Endothelial cell (in vitro differentiated cells): ENCODE results near the gene SYCP3. TPM values are rescaled to one million over a fixed set of nuclear protein-coding genes. Genes with fewer than 3 reads are reported as not detected.

Experiments used
- DNase-seq: peaks from one replicate; pipeline ENCODE4 v3.0.0; 2021; ENCODE audit warnings: low spot score
- H3K27ac Mint-ChIP-seq: one replicate; pipeline ENCODE4 v1.8.0; 2021; ENCODE audit warnings: mixed read lengths, inconsistent platforms; ENCODE audit not compliant: unreplicated experiment
- H3K27me3 Mint-ChIP-seq: one replicate; pipeline ENCODE4 v1.8.0; 2021; ENCODE audit warnings: mild to moderate bottlenecking, moderate library complexity, mixed read lengths, inconsistent platforms; ENCODE audit not compliant: unreplicated experiment
- H3K36me3 Mint-ChIP-seq: one replicate; pipeline ENCODE4 v1.8.0; 2021; ENCODE audit warnings: mild to moderate bottlenecking, low read depth, mixed read lengths, inconsistent platforms; ENCODE audit not compliant: unreplicated experiment
- H3K4me1 Mint-ChIP-seq: one replicate; pipeline ENCODE4 v1.8.0; 2021; ENCODE audit warnings: mild to moderate bottlenecking, mixed read lengths, inconsistent platforms; ENCODE audit not compliant: unreplicated experiment
- H3K4me3 Mint-ChIP-seq: one replicate; pipeline ENCODE4 v1.8.0; 2021; ENCODE audit warnings: mild to moderate bottlenecking, mixed read lengths, inconsistent platforms; ENCODE audit not compliant: unreplicated experiment
- H3K9me3 Mint-ChIP-seq: one replicate; pipeline ENCODE4 v1.8.0; 2021; ENCODE audit warnings: mixed read lengths, inconsistent platforms; ENCODE audit not compliant: unreplicated experiment
- total RNA-seq: library from RNA; stranded (reverse); fragmentation: NEBNext Ultra II Directional; extraction: Animal tissue kit (Norgen Biotek cat#: 25700); gene quantifications from one replicate; pipeline ENCODE4 v1.2.1, GENCODE V29; 2021; ENCODE audit not compliant: unreplicated experiment
- TF ChIP-seq, protein P1 (sequence below): fragments of 200-600 bp; sonication (generic); IDR thresholded peaks from one replicate; pipeline ENCODE4 v1.5.0; 2021; ENCODE audit warnings: antibody characterized with exemption; ENCODE audit not compliant: unreplicated experiment

SYCP3 gene
- total RNA-seq, 1 donor from 2014 or later, result not detected

DNA sequence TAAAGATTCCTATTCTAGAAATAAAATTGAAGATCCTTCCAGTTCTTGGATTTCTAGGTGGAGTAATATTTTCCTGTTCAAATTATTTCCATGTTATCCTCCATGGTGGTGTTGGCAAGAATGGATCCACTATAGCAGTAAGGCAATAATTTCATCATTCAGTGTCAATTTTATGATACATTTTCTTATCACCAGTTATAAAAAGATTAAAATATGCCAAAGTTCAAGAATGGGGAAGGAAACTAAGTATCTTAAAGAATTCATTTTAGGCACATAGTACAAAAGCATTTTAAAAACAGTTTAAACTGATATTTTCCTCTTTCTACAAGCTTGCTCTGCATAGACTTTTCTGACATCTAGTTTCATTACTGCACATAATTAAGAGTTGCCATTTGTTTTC, 19.1 kb downstream of the SYCP3 start:
- Mint-ChIP-seq H3K9me3 (no peaks in the 10 kb centered on the region), H3K27me3 (no peaks in the 10 kb centered on the region), H3K4me3 (no peak overlapping the region), H3K36me3 (no peaks in the 10 kb centered on the region), H3K27ac (no peak overlapping the region), H3K4me1 (no peaks in the 10 kb centered on the region)
- DNase-seq, result no peak
- TF ChIP-seq, protein P1, sequence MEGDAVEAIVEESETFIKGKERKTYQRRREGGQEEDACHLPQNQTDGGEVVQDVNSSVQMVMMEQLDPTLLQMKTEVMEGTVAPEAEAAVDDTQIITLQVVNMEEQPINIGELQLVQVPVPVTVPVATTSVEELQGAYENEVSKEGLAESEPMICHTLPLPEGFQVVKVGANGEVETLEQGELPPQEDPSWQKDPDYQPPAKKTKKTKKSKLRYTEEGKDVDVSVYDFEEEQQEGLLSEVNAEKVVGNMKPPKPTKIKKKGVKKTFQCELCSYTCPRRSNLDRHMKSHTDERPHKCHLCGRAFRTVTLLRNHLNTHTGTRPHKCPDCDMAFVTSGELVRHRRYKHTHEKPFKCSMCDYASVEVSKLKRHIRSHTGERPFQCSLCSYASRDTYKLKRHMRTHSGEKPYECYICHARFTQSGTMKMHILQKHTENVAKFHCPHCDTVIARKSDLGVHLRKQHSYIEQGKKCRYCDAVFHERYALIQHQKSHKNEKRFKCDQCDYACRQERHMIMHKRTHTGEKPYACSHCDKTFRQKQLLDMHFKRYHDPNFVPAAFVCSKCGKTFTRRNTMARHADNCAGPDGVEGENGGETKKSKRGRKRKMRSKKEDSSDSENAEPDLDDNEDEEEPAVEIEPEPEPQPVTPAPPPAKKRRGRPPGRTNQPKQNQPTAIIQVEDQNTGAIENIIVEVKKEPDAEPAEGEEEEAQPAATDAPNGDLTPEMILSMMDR, result no peak

DNA sequence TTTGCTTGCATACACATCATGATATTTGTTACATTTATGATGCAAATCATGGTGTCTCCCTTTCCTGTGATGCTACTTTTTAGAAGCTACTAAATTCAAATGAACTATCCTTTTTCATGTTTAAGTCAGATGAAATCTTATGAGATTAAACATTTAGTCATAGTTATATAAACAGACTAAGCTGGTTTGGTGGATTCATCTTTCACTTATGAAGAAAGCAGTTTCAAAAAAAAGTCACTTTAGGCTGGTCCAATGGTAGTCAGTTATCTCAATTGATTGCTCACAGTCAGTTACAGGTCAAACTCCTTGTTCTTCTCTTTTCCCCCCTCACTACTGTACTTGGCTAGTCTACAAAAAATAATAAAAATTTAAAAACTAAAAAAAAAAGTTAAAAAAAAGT, 19.7 kb downstream of the SYCP3 start:
- DNase-seq, result no peak
- H3K4me3 Mint-ChIP-seq, result no peak overlapping the region
- H3K9me3 Mint-ChIP-seq, result no peaks in the 10 kb centered on the region
- TF ChIP-seq, protein P1, result no peak
- H3K36me3 Mint-ChIP-seq, result no peaks in the 10 kb centered on the region
- H3K27ac Mint-ChIP-seq, result no peak overlapping the region
- no peaks in the 10 kb centered on the region for H3K27me3 Mint-ChIP-seq
- no peaks in the 10 kb centered on the region for H3K4me1 Mint-ChIP-seq

- no peaks in the 10 kb centered on the region for H3K36me3 Mint-ChIP-seq
- no peak overlapping the region for H3K27ac Mint-ChIP-seq
- no peaks in the 10 kb centered on the region for H3K27me3 Mint-ChIP-seq
- TF ChIP-seq, protein P1, result no peak
- no peaks in the 10 kb centered on the region for H3K9me3 Mint-ChIP-seq
- no peak for DNase-seq
- H3K4me1 Mint-ChIP-seq, result no peaks in the 10 kb centered on the region
- H3K4me3 Mint-ChIP-seq, result no peak overlapping the region
Observed at GRCh38 chr12:101714877-101715444, 24.3 kb downstream of the SYCP3 start.

DNA sequence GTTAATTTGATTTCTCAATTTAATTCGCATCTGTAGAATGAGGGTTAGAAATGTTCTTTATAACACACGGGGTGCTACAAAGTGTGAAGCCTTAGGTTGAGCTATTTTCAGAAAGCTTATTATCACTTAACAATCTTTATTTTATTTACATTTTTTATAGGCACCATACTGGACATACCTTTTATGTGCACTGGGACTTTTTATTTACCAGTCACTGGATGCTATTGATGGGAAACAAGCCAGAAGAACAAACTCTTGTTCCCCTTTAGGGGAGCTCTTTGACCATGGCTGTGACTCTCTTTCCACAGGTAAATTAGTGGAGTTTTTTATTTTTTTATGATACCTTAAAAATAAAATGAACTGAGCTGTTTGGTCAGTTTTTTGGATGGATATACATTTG, 25.3 kb downstream of the SYCP3 start:
- H3K27ac Mint-ChIP-seq, result no peak overlapping the region
- H3K27me3 Mint-ChIP-seq, result no peaks in the 10 kb centered on the region
- no peaks in the 10 kb centered on the region for H3K36me3 Mint-ChIP-seq
- no peak for DNase-seq
- peaks cover 4% of the 10 kb centered on the region for H3K4me1 Mint-ChIP-seq
- TF ChIP-seq, protein P1, result no peak
- no peak overlapping the region for H3K4me3 Mint-ChIP-seq
- H3K9me3 Mint-ChIP-seq, result no peaks in the 10 kb centered on the region

GRCh38 chr12:101713059-101713682, 26.1 kb downstream of the SYCP3 start:
- TF ChIP-seq, protein P1, result no peak
- peaks cover 4% of the 10 kb centered on the region for H3K4me1 Mint-ChIP-seq
- H3K4me3 Mint-ChIP-seq, result no peak overlapping the region
- no peak overlapping the region for H3K27ac Mint-ChIP-seq
- no peaks in the 10 kb centered on the region for H3K36me3 Mint-ChIP-seq
- no peak for DNase-seq
- no peaks in the 10 kb centered on the region for H3K9me3 Mint-ChIP-seq
- H3K27me3 Mint-ChIP-seq, result no peaks in the 10 kb centered on the region
